Measurements from ENCODE around the gene NEUROG1.

Gene NEUROG1

DNA sequence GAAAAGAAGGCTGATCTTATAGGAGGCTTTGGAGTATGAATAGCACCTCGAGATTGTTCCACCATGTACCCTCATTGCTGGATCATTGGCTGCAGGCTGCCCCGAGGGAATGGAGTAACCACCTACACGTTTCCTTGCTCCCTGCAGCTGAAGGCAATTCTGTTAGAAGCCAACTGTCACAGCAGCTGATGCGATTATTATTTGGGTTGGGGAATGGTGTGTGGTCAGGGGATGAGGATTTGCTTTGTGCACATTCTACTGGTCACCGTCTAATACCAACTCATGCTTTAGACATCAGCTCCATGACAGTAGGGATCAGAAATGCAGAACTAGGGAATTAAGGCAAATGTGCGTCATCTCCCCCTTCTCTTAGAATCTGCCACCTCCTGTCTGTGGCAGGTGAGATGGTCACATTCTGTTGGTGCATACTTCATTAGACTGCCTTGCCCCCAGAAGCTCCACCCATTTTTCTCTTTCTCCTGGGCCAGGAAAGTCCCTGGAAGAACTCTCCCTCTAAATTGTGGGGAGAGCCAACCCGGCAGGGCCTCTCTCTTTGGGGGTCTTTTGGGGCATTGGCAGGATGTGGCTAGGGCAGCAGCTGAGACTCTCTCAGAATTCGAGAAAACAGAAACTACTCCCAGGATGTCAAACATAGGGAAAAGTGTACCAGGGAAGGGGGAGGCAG lies 32.8 kb downstream of the NEUROG1 start:
- Histone ChIP-seq H3K27ac (ENCODE audit: low read depth, low read length, poor library complexity, severe bottlenecking) (no peak overlapping the region), H3K4me3 (ENCODE audit: low read depth, low read length, poor library complexity, severe bottlenecking) (no peak overlapping the region), H3F3A (ENCODE audit: insufficient read depth, low read length) (no peaks in the 10 kb centered on the region), H3K36me3 (ENCODE audit: insufficient read depth, low read length) (no peaks in the 10 kb centered on the region), H3K9me2 (ENCODE audit: low read depth, low read length) (no peaks in the 10 kb centered on the region), H3K9ac (ENCODE audit: low read length) (no peak overlapping the region), H2AFZ (ENCODE audit: low read length) (no peak overlapping the region), H3K27me3 (ENCODE audit: insufficient read depth, low read length) (0 out of 2 replicates have a peak, but pooled peaks cover 5% of the 10 kb centered on the region), H3K79me2 (ENCODE audit: insufficient read depth, low read length) (no peaks in the 10 kb centered on the region), H3K4me1 (ENCODE audit: insufficient read depth, low read length, severe bottlenecking) (no peaks in the 10 kb centered on the region), H3K4me2 (ENCODE audit: low read length) (no peak overlapping the region), H3K9me3 (ENCODE audit: low read length) (no peaks in the 10 kb centered on the region), H4K20me1 (ENCODE audit: insufficient read depth, low read length) (no peaks in the 10 kb centered on the region)
- TF ChIP-seq EZH2 (IDR thresholded peaks at IDR 0.05; ENCODE audit: borderline replicate concordance, low read length): no peak
- TF ChIP-seq, protein P1, sequence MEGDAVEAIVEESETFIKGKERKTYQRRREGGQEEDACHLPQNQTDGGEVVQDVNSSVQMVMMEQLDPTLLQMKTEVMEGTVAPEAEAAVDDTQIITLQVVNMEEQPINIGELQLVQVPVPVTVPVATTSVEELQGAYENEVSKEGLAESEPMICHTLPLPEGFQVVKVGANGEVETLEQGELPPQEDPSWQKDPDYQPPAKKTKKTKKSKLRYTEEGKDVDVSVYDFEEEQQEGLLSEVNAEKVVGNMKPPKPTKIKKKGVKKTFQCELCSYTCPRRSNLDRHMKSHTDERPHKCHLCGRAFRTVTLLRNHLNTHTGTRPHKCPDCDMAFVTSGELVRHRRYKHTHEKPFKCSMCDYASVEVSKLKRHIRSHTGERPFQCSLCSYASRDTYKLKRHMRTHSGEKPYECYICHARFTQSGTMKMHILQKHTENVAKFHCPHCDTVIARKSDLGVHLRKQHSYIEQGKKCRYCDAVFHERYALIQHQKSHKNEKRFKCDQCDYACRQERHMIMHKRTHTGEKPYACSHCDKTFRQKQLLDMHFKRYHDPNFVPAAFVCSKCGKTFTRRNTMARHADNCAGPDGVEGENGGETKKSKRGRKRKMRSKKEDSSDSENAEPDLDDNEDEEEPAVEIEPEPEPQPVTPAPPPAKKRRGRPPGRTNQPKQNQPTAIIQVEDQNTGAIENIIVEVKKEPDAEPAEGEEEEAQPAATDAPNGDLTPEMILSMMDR (IDR thresholded peaks at IDR 0.05; ENCODE audit: low read length): no peak

DNA sequence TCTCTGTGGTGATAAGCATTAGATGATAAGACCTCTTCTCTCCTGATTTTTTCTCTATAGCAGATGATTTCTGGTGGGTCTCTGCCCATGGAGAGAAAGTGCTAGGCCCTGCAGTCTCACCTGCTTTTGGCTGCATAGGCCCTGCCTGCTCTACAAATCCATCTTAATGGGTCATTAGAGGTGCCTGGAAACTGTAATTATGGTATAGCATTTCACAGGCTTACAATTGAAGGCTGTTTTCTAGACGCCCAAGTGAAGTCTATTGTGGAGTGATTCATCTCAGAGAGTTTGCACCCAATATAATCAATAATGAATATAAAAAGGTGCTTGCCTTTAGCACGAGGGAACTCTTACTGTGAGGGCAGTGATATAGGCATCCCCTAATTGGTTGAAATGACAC lies 33.8 kb downstream of the NEUROG1 start:
- H3K4me3 ChIP-seq (ENCODE audit: low read depth, low read length, poor library complexity, severe bottlenecking): no peak overlapping the region
- H3F3A ChIP-seq (ENCODE audit: insufficient read depth, low read length): no peaks in the 10 kb centered on the region
- 0 out of 2 replicates have a peak, but pooled peaks cover 5% of the 10 kb centered on the region for H3K27me3 ChIP-seq (ENCODE audit: insufficient read depth, low read length)

DNA sequence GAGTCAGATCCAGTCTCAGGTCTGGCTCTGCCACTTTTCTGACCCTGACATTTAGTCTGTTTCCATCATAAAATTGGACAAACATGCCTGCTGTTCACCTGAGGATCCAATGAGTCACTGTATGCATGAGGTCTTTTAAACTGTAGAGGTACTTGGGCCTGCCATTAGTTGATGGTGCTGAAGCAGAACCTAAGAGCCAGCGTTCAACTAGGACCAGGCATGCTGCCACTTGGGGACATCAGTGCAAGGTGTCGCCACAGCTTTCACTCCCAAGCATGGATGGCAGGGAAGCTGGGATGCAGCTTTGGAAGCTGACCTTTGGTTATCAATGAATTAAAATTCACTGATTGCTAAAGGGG lies 37.1 kb downstream of the NEUROG1 start:
- Histone ChIP-seq H3K27ac (ENCODE audit: low read depth, low read length, poor library complexity, severe bottlenecking) (no peak overlapping the region), H3K9me3 (ENCODE audit: low read length) (no peaks in the 10 kb centered on the region), H3K4me2 (ENCODE audit: low read length) (no peak overlapping the region)

More for the DNA sequence above, 33.8 kb downstream of the NEUROG1 start:
- H3K27ac ChIP-seq (ENCODE audit: low read depth, low read length, poor library complexity, severe bottlenecking): no peak overlapping the region
- H3K4me2 ChIP-seq (ENCODE audit: low read length): no peak overlapping the region
- no peaks in the 10 kb centered on the region for H3K9me3 ChIP-seq (ENCODE audit: low read length)
- no peaks in the 10 kb centered on the region for H3K9me2 ChIP-seq (ENCODE audit: low read depth, low read length)
- no peaks in the 10 kb centered on the region for H3K79me2 ChIP-seq (ENCODE audit: insufficient read depth, low read length)
- no peaks in the 10 kb centered on the region for H4K20me1 ChIP-seq (ENCODE audit: insufficient read depth, low read length)
- no peaks in the 10 kb centered on the region for H3K4me1 ChIP-seq (ENCODE audit: insufficient read depth, low read length, severe bottlenecking)
- no peak overlapping the region for H2AFZ ChIP-seq (ENCODE audit: low read length)
- no peaks in the 10 kb centered on the region for H3K36me3 ChIP-seq (ENCODE audit: insufficient read depth, low read length)
- TF ChIP-seq, protein P1 (IDR thresholded peaks at IDR 0.05; ENCODE audit: low read length): no peak
- TF ChIP-seq EZH2 (IDR thresholded peaks at IDR 0.05; ENCODE audit: borderline replicate concordance, low read length): no peak
- no peak overlapping the region for H3K9ac ChIP-seq (ENCODE audit: low read length)

More for the DNA sequence above, 37.1 kb downstream of the NEUROG1 start:
- no peaks in the 10 kb centered on the region for H3K9me2 ChIP-seq (ENCODE audit: low read depth, low read length)
- no peak overlapping the region for H3K4me3 ChIP-seq (ENCODE audit: low read depth, low read length, poor library complexity, severe bottlenecking)
- no peaks in the 10 kb centered on the region for H4K20me1 ChIP-seq (ENCODE audit: insufficient read depth, low read length)
- H3K36me3 ChIP-seq (ENCODE audit: insufficient read depth, low read length): no peaks in the 10 kb centered on the region
- H3F3A ChIP-seq (ENCODE audit: insufficient read depth, low read length): no peaks in the 10 kb centered on the region
- H3K9ac ChIP-seq (ENCODE audit: low read length): no peak overlapping the region
- no peak for TF ChIP-seq EZH2 (IDR thresholded peaks at IDR 0.05; ENCODE audit: borderline replicate concordance, low read length)
- TF ChIP-seq, protein P1 (IDR thresholded peaks at IDR 0.05; ENCODE audit: low read length): no peak
- 0 out of 2 replicates have a peak, but pooled peaks cover 5% of the 10 kb centered on the region for H3K27me3 ChIP-seq (ENCODE audit: insufficient read depth, low read length)
- no peak overlapping the region for H2AFZ ChIP-seq (ENCODE audit: low read length)
- no peaks in the 10 kb centered on the region for H3K79me2 ChIP-seq (ENCODE audit: insufficient read depth, low read length)
- H3K4me1 ChIP-seq (ENCODE audit: insufficient read depth, low read length, severe bottlenecking): no peaks in the 10 kb centered on the region
